ENCODE results near the gene KCNMB3. TPM values are rescaled to one million over a fixed set of nuclear protein-coding genes. Genes with fewer than 3 reads are reported as not detected.
"Not testable (repeated sequence)": the region's sequence is repeated elsewhere in the genome, so short reads cannot be mapped to it uniquely, and the experiment has no call there.

The KCNMB3 gene
- total RNA-seq, 1 experiment from 2014 or later, result 2.3 TPM

DNA sequence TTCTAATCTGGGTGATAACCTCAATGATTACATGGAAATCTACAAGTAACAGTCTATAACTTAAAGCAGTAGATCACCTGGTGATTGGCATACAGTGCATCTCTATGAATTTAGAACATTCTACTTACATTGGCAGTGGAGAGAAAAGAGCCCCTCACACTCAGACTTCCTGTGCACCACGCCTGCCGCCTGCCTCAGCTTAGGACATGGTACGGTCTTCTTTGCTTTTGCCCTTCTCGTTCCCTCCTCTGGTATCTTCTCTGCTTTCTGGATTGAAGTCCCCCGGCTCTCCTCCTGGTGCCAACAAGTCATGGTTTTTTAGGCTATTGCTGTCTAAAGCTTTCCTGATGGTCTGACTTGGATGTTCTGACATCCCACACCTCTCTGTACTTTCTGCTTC lies 7.9 kb upstream of the KCNMB3 start:
- H3K4me3 ChIP-seq (ENCODE audit: low read length), result no peak overlapping the region
- no peak for TF ChIP-seq EZH2phosphoT487 (IDR thresholded peaks at IDR 0.05; ENCODE audit: borderline replicate concordance, low read length)
- no peak for TF ChIP-seq EZH2 (IDR thresholded peaks at IDR 0.05; ENCODE audit: low read length, unreplicated experiment)
- H3K9me2 ChIP-seq (replicated peaks; ENCODE audit: low read length), result no peaks in the 10 kb centered on the region
- H2AFZ ChIP-seq (ENCODE audit: low read length), result no peak overlapping the region
- ATAC-seq (no peak), DNase-seq (no peak)
- H3K79me2 ChIP-seq (ENCODE audit: low read length), result no peaks in the 10 kb centered on the region
- no peak overlapping the region for H3K27ac ChIP-seq (ENCODE audit: low read length)
- BruUV-seq (replicated peaks), result no TSS peak
- H3K4me2 ChIP-seq (ENCODE audit: low read length), result no peak overlapping the region
- no peak overlapping the region for H3K9ac ChIP-seq (ENCODE audit: low read length)
- H3K27me3 ChIP-seq (ENCODE audit: low read length), result no peaks in the 10 kb centered on the region
- H3F3A ChIP-seq (ENCODE audit: low read length, unreplicated experiment), result no peaks in the 10 kb centered on the region
- ChIA-PET POLR2A (ENCODE audit: unreplicated experiment) (no interaction called here), CTCF (no interaction called here)
- intact Hi-C loops (cut with micrococcal nuclease), result no loop called here
- no peaks in the 10 kb centered on the region for H3K9me3 ChIP-seq (ENCODE audit: low read length)
- no peaks in the 10 kb centered on the region for H3K36me3 ChIP-seq (ENCODE audit: low read depth, low read length)
- no peaks in the 10 kb centered on the region for H4K20me1 ChIP-seq (ENCODE audit: low read length)
- H3K4me1 ChIP-seq (ENCODE audit: insufficient read depth, low read length), result peaks cover 11% of the 10 kb centered on the region

GRCh38 chr3:179257742-179258141 lies 6.8 kb upstream of the KCNMB3 start:
- H2AFZ ChIP-seq (ENCODE audit: low read length); BruUV-seq (replicated peaks); ATAC-seq: not testable (repeated sequence)

GRCh38 chr3:179256813-179257212 lies 5.9 kb upstream of the KCNMB3 start:
- Histone ChIP-seq H3K9ac (ENCODE audit: low read length) (no peak overlapping the region), H3K4me2 (ENCODE audit: low read length) (0 out of 2 replicates have a peak overlapping the region, but pooled peaks have one; percentile 9), H3K79me2 (ENCODE audit: low read length) (no peaks in the 10 kb centered on the region), H2AFZ (ENCODE audit: low read length) (no peak overlapping the region), H3K27me3 (ENCODE audit: low read length) (no peaks in the 10 kb centered on the region), H3K4me3 (ENCODE audit: low read length) (no peak overlapping the region), H3K4me1 (ENCODE audit: insufficient read depth, low read length) (peaks cover 9% of the 10 kb centered on the region), H3K9me3 (ENCODE audit: low read length) (no peaks in the 10 kb centered on the region), H3K27ac (ENCODE audit: low read length) (no peak overlapping the region), H3F3A (ENCODE audit: low read length, unreplicated experiment) (no peaks in the 10 kb centered on the region), H3K9me2 (replicated peaks; ENCODE audit: low read length) (no peaks in the 10 kb centered on the region), H4K20me1 (ENCODE audit: low read length) (no peaks in the 10 kb centered on the region), H3K36me3 (ENCODE audit: low read depth, low read length) (no peaks in the 10 kb centered on the region)
- ChIA-PET POLR2A (ENCODE audit: unreplicated experiment) (no interaction called here), CTCF (no interaction called here)
- BruUV-seq (replicated peaks), result no TSS peak
- TF ChIP-seq EZH2 (IDR thresholded peaks at IDR 0.05; ENCODE audit: low read length, unreplicated experiment) (no peak), CTCF (conservative IDR thresholded peaks at IDR 0.05; ENCODE audit: low read depth, low read length) (no peak), EZH2phosphoT487 (IDR thresholded peaks at IDR 0.05; ENCODE audit: borderline replicate concordance, low read length) (no peak)
- DNase-seq (no peak), ATAC-seq (no peak)
- intact Hi-C loops (cut with micrococcal nuclease), result no loop called here

More at GRCh38 chr3:179257742-179258141, 6.8 kb upstream of the KCNMB3 start:
- DNase-seq; CTCF ChIA-PET; H3K27me3 ChIP-seq (ENCODE audit: low read length); H3K9me2 ChIP-seq (replicated peaks; ENCODE audit: low read length); H3K79me2 ChIP-seq (ENCODE audit: low read length); H3K4me3 ChIP-seq (ENCODE audit: low read length); H4K20me1 ChIP-seq (ENCODE audit: low read length); POLR2A ChIA-PET (ENCODE audit: unreplicated experiment); H3K36me3 ChIP-seq (ENCODE audit: low read depth, low read length); intact Hi-C loops (cut with micrococcal nuclease); H3K9ac ChIP-seq (ENCODE audit: low read length); H3F3A ChIP-seq (ENCODE audit: low read length, unreplicated experiment); H3K27ac ChIP-seq (ENCODE audit: low read length); H3K9me3 ChIP-seq (ENCODE audit: low read length): not testable (repeated sequence)
- peaks cover 11% of the 10 kb centered on the region for H3K4me1 ChIP-seq (ENCODE audit: insufficient read depth, low read length)
- H3K4me2 ChIP-seq (ENCODE audit: low read length), result peak overlapping the region; percentile 31; the same call in 1 of the 2 replicates
